Thyroid gland (tissue), 4 donors: Measurements from ENCODE around the gene ZBTB8OS. TPM values are rescaled to one million over a fixed set of nuclear protein-coding genes. Genes with fewer than 3 reads are reported as not detected.
"Not testable (repeated sequence)": the region's sequence is repeated elsewhere in the genome, so short reads cannot be mapped to it uniquely, and the experiment has no call there.

Experiments used
- DNase-seq, 2 donors: peaks; one replicate each; pipeline ENCODE4 v3.0.0-alpha.2; 2019
- H3K27ac ChIP-seq, 3 donors: fragments of 200-600 bp; sonication (generic); 1 replicate in 2 of 3; 2 replicates in 1 of 3; pipeline ENCODE4 v1.5.1; 2016 to 2019; ENCODE audit warnings: mild to moderate bottlenecking in 1 of 3, moderate library complexity in 1 of 3
- H3K27me3 ChIP-seq: fragments of 200-600 bp; sonication (generic); one replicate; pipeline ENCODE4 v1.5.1; 2019
- H3K36me3 ChIP-seq, 2 donors: fragments of 200-600 bp; sonication (generic); one replicate each; pipeline ENCODE4 v1.5.1; 2016 to 2019
- H3K4me1 ChIP-seq, 2 donors: fragments of 200-600 bp; sonication (generic); one replicate each; pipeline ENCODE4 v1.5.1; 2017 to 2019
- H3K4me3 ChIP-seq, 3 donors: fragments of 200-600 bp; sonication (generic); replicated peaks in 1 of 3; 1 replicate in 2 of 3; 2 replicates in 1 of 3; pipeline ENCODE4 v1.5.1; 2016; ENCODE audit warnings: mild to moderate bottlenecking in 1 of 3
- H3K9me3 ChIP-seq: fragments of 200-600 bp; sonication (generic); one replicate; pipeline ENCODE4 v1.5.1; 2017
- POLR2A ChIP-seq, 2 donors: fragments of 450-650 bp; IDR thresholded peaks; one replicate each; pipeline ENCODE4 v1.6.1; 2017; ENCODE audit warnings: antibody characterized with exemption in 2 of 2, mild to moderate bottlenecking in 2 of 2, moderate library complexity in 1 of 2
- WGBS, 2 donors: methylation state at CpG; one replicate each; pipeline ENCODE4 v1.1.5; 2017; 5-methylcytosine and 5-hydroxymethylcytosine counted together
- intact Hi-C: fragments of 100-400 bp; cut with DNase I; formaldehyde crosslinking; loops from one replicate; pipeline ENCODE4 v1.15.1; 2023
- total RNA-seq, 4 donors: library from RNA; depleted of rRNA; stranded (reverse); fragments of >200 nt; gene quantifications; one replicate each; pipeline ENCODE4 v1.2.3, GENCODE V29; 2016
- TF ChIP-seq, protein P1 (sequence below), 6 experiments: fragments of 200-600 bp in 3 of 6; fragments of 450-650 bp in 3 of 6; sonication (generic) in 3 of 6; IDR thresholded peaks; one replicate each; pipeline ENCODE4 v1.5.1; 2016 to 2019; ENCODE audit warnings: antibody characterized with exemption in 6 of 6, mild to moderate bottlenecking in 2 of 6, inconsistent platforms in 1 of 6, moderate library complexity in 1 of 6

ZBTB8OS gene
- total RNA-seq: 10 to 100 TPM; 28.3 to 43.4 (median 34.9) TPM

DNA sequence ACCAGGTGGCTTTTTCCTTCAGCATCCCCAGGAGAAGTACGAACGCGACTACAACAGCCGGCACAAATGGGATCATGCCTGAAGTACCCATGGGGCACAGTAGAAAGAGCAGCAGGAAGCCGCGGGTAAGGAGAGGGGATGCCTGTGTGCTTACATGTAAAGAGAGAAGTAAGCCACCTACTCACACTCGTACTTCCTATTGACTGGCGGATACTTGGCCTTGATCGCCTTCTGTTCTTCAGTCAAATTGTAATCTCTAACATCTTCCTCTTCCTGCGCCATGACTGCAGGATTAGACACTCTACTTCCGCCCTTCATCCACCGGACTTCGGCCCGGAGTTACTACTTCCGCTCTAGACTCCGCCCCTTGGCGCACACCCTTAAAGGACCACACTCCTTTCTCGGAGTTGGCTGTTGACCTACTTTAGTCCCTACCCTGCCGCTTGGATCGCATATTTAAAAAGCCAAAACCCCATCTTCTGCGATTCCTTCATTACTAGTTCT is at the start of gene ZBTB8OS:
Gene ZBTB8OS (minus strand): TSS at position 303 of the 504 bp plus-strand sequence. CDS start 21 bp downstream, at position 282.
- peak; percentile 93 for DNase-seq
- Histone ChIP-seq H3K27me3 (no peaks in the 10 kb centered on the region), H3K27ac (peak within 1 kb of the TSS; percentile 97 to 99 (median 98)), H3K36me3 (peaks cover 0 to 3% of the 10 kb centered on the region in 2 donors), H3K4me3 (peak within 1 kb of the TSS; percentile 52 to 87 (median 81)), H3K9me3 (no peaks in the 10 kb centered on the region), H3K4me1 (peaks cover 21 to 34% of the 10 kb centered on the region in 2 donors)
- peak; percentile 28 to 49 for TF ChIP-seq POLR2A (IDR thresholded peaks at IDR 0.05)
- TF ChIP-seq, protein P1, sequence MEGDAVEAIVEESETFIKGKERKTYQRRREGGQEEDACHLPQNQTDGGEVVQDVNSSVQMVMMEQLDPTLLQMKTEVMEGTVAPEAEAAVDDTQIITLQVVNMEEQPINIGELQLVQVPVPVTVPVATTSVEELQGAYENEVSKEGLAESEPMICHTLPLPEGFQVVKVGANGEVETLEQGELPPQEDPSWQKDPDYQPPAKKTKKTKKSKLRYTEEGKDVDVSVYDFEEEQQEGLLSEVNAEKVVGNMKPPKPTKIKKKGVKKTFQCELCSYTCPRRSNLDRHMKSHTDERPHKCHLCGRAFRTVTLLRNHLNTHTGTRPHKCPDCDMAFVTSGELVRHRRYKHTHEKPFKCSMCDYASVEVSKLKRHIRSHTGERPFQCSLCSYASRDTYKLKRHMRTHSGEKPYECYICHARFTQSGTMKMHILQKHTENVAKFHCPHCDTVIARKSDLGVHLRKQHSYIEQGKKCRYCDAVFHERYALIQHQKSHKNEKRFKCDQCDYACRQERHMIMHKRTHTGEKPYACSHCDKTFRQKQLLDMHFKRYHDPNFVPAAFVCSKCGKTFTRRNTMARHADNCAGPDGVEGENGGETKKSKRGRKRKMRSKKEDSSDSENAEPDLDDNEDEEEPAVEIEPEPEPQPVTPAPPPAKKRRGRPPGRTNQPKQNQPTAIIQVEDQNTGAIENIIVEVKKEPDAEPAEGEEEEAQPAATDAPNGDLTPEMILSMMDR (IDR thresholded peaks at IDR 0.05): peak in 1 of 6 experiments; percentile 9
- intact Hi-C loops: no loop called here
- WGBS, 2 donors: 0% methylated on average over 21 of the region's 21 CpGs

DNA sequence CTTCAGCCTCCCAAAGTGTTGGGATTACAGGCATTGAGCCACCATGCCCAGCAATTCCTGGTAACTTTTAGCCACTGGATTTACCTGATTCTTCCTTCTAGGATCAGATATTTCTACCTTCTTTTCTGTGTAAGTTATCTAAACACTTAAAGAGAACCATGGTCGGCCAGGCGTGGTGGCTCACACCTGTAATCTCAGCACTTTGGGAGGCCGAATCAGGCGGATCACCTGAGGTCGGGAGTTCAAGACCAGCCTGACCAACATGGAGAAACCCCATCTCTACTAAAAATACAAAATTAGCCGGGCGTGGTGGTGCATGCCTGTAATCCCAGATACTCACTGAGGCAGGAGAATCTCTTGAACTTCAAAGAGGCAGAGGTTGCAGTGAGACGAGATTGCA is 46.6 kb upstream of the ZBTB8OS start:
- H3K27me3 ChIP-seq, H3K36me3 ChIP-seq, H3K4me3 ChIP-seq, DNase-seq, H3K27ac ChIP-seq, H3K9me3 ChIP-seq, intact Hi-C loops: not testable (repeated sequence)
- 86 to 92% methylated on average over 8 of the region's 8 CpGs for WGBS, 2 donors
- H3K4me1 ChIP-seq: peaks cover 6 to 26% of the 10 kb centered on the region in 2 donors

DNA sequence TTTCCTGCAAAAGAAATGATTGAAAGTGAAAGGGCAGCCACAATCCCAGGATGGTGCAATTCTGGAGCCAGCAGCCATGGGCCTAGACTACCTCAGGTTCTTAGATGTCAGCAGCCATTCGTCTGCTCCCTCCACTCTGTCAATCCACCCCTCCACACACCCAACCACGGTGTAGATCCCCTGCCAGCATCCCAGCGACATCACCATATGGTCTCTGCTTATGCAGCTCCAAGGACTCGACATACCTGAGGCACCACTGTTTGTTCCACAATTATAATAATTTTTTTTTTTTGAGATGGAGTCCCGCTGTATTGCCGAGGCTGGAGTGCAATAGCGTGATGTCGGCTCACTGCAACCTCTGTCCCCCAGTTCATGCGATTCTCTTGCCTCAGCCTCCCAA is 45.7 kb upstream of the ZBTB8OS start:
- WGBS, 2 donors: 96 to 97% methylated on average over 9 of the region's 9 CpGs

DNA sequence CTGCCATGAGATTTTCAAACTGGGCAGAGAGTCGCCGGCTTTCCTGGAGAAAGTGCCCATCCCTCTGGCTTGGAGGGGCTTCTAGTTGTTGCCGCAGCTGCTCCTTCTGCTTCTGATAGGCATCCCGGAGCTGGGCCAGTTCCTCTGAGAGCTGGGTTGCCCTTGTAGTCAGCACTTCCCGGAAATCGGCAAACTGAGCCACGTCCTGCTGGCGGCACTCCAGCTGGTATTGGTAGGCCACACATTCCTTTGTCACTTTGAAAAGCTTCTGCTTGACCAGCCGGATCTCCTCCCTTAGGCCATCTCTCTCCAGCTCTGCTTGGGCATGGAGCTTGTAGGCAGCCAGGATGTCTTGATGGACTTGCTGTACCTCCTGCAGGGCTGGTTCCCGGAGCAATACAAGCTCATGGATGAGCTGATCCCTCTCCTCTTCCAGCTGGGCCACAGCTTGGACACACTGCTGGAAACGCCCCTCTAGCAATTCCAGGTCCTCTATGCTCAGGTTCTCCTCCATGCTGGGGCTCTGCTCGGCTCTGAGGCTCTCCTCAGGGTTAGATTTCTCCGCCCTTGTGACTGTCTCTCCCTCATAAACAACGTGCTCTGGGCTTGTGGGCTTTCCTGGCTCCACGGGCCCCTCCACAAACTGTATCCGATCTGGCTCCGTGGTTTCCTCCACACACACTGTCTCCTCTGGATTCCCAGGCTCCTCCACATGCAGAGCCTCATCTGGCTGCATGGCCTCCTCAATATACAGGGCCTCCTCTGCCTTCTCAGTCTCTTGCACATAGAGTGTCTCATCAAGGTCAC is 45.0 kb upstream of the ZBTB8OS start:
- peaks cover 0 to 20% of the 10 kb centered on the region in 2 donors for H3K4me1 ChIP-seq
- no peaks in the 10 kb centered on the region for H3K27me3 ChIP-seq
- intact Hi-C loops: no loop called here
- H3K36me3 ChIP-seq: no peaks in the 10 kb centered on the region
- no peaks in the 10 kb centered on the region for H3K9me3 ChIP-seq
- DNase-seq: peak; percentile 62 to 66
- H3K27ac ChIP-seq: peak overlapping the region in 1 of 3 donors; percentile 58
- no peak for TF ChIP-seq POLR2A (IDR thresholded peaks at IDR 0.05)
- TF ChIP-seq, protein P1 (IDR thresholded peaks at IDR 0.05): no peak
- H3K4me3 ChIP-seq: no peak overlapping the region
- 67 to 72% methylated on average over 12 to 17 of the region's 17 CpGs for WGBS, 2 donors

More for the DNA sequence above, 45.7 kb upstream of the ZBTB8OS start:
- H3K36me3 ChIP-seq: no peaks in the 10 kb centered on the region
- intact Hi-C loops: no loop called here
- H3K27me3 ChIP-seq: no peaks in the 10 kb centered on the region
- H3K4me3 ChIP-seq: no peak overlapping the region
- no peak overlapping the region for H3K27ac ChIP-seq
- TF ChIP-seq, protein P1 (IDR thresholded peaks at IDR 0.05): no peak
- no peak for TF ChIP-seq POLR2A (IDR thresholded peaks at IDR 0.05)
- no peaks in the 10 kb centered on the region for H3K9me3 ChIP-seq
- H3K4me1 ChIP-seq: peaks cover 0 to 20% of the 10 kb centered on the region in 2 donors
- no peak for DNase-seq

DNA sequence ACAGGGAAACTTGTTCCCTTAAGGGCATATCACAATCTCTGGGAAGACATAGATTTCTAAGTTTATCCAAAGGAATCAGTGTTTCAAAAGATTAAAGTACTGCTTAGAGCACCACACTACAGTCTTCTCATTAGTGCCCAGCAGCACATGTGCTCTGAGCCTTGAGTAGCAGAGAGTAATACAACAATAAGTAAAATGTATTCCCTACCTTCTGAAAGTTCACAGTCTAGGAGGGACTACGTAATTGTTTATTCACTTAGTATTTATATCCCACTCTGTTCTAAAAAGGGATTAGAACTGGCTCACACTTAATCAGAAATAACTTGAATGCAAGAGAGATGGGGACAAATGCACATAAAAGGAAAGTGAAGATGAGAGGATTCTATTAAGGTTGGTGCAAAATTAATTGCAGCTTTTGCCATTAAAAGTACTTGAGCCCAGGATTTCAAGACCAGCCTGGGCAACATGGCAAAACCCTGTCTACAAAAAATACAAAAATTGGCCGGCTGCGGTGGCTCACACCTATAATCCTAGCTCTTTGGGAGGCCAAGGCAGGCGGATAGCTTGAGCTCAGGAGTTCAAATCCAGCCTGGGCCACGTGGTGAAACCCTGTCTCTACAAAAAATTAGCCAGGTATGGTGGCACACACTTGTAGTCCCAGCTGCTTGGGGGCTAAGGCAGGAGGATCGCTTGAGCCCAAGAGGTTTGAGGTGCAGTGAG is 43.3 kb upstream of the ZBTB8OS start:
- TF ChIP-seq, protein P1 (IDR thresholded peaks at IDR 0.05): no peak
- no peak for TF ChIP-seq POLR2A (IDR thresholded peaks at IDR 0.05)
- WGBS, 2 donors: 92 to 93% methylated on average over 6 of the region's 6 CpGs
- H3K27me3 ChIP-seq: no peaks in the 10 kb centered on the region
- no peak for DNase-seq
- H3K27ac ChIP-seq: peak overlapping the region in 1 of 3 donors; percentile 17
- no peaks in the 10 kb centered on the region for H3K36me3 ChIP-seq
- intact Hi-C loops: no loop called here
- H3K4me1 ChIP-seq: peaks cover 0 to 20% of the 10 kb centered on the region in 2 donors
- no peak overlapping the region for H3K4me3 ChIP-seq
- no peaks in the 10 kb centered on the region for H3K9me3 ChIP-seq
